PFSK-1 (cell line): ENCODE measurements around the gene RNF220.

Experiments
- FOXP2 ChIP-seq: optimal IDR thresholded peaks from 2 replicates; pipeline ENCODE3; 2011; ENCODE audit warnings: borderline replicate concordance, control low read depth, inconsistent platforms; ENCODE audit not compliant: insufficient read depth; ENCODE audit errors: extremely low read length, extremely low read depth
- POLR2AphosphoS5 ChIP-seq: IDR thresholded peaks from 2 replicates; pipeline ENCODE4 v1.6.1; 2012; ENCODE audit warnings: low read depth, mild to moderate bottlenecking, control low read depth, low read length, moderate library complexity
- SIN3A ChIP-seq: IDR thresholded peaks from 2 replicates; pipeline ENCODE4 v1.6.1; 2012; ENCODE audit warnings: mild to moderate bottlenecking, low read length, moderate library complexity, borderline replicate concordance; ENCODE audit not compliant: insufficient read depth
- TAF1 ChIP-seq: IDR thresholded peaks from 2 replicates; pipeline ENCODE4 v1.6.1; 2012; ENCODE audit warnings: low read length, control low read depth, borderline replicate concordance; ENCODE audit not compliant: insufficient read depth
- TF ChIP-seq, protein P1 (sequence below), 2 experiments: IDR thresholded peaks; 2 replicates each; pipeline versions ENCODE4 v1.6.1 to v1.8.0; 2011 to 2012; ENCODE audit warnings: low read depth in 2 of 2, low read length in 2 of 2, control low read depth in 1 of 2, inconsistent platforms in 1 of 2, mild to moderate bottlenecking in 1 of 2, moderate library complexity in 1 of 2; ENCODE audit not compliant: insufficient read depth in 1 of 2

Gene RNF220

DNA sequence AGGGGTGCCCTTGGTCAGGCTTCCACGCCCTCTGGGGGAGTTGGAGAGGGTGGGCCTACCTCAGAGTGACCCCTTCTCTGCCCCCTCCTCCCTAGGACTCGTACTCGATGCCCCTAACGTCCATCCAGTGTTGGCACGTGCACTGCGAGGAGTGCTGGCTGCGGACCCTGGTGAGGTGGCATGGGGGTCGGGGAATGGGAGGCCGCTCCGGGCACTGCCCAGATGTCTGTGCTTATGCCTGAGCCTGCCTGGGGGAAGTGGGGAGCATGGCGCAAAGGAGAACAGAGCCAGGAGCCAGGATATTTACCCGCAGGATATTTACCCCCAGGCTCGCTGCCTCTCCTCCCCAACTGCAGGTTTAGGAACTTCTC lies 244.7 kb downstream of the RNF220 start:
- no peak for TF ChIP-seq POLR2AphosphoS5

DNA sequence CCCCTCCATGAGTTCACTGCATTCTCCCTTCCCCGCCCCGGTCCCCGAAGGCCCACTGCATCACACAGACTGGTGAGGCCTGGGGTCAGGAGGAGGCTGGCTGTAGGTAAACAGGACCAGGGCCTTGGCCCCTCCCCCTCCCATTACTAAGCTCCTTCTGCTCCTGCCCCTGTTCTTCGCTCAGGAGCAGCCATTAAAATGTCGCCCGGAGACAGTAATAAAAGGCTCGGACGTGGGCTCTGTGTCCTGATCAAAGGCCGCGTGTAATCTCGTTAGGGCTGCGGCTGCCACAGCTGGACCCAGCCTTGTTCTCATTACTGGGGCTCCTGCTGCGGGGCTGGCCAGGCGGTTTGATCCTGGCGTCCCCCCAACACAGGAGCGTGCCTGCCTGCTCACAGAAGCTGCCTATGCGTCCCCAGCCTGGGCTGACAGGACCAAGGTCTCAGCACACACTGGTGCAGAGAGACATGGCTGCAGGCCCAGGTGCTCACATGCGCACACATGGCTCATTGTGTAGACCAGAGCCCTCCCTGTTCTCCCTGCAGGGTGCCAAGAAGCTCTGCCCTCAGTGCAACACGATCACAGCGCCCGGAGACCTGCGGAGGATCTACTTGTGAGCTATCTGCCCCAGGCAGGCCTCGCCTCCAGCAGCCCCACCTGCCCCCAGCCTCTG lies 245.2 kb downstream of the RNF220 start:
- TF ChIP-seq POLR2AphosphoS5 (no peak), TAF1 (no peak), SIN3A (no peak), FOXP2 (no peak)
- TF ChIP-seq, protein P1, sequence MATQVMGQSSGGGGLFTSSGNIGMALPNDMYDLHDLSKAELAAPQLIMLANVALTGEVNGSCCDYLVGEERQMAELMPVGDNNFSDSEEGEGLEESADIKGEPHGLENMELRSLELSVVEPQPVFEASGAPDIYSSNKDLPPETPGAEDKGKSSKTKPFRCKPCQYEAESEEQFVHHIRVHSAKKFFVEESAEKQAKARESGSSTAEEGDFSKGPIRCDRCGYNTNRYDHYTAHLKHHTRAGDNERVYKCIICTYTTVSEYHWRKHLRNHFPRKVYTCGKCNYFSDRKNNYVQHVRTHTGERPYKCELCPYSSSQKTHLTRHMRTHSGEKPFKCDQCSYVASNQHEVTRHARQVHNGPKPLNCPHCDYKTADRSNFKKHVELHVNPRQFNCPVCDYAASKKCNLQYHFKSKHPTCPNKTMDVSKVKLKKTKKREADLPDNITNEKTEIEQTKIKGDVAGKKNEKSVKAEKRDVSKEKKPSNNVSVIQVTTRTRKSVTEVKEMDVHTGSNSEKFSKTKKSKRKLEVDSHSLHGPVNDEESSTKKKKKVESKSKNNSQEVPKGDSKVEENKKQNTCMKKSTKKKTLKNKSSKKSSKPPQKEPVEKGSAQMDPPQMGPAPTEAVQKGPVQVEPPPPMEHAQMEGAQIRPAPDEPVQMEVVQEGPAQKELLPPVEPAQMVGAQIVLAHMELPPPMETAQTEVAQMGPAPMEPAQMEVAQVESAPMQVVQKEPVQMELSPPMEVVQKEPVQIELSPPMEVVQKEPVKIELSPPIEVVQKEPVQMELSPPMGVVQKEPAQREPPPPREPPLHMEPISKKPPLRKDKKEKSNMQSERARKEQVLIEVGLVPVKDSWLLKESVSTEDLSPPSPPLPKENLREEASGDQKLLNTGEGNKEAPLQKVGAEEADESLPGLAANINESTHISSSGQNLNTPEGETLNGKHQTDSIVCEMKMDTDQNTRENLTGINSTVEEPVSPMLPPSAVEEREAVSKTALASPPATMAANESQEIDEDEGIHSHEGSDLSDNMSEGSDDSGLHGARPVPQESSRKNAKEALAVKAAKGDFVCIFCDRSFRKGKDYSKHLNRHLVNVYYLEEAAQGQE (IDR thresholded peaks at IDR 0.05; ENCODE audit: insufficient read depth in 1 of 2, low read depth in 2 of 2, low read length in 2 of 2) = no peak

DNA sequence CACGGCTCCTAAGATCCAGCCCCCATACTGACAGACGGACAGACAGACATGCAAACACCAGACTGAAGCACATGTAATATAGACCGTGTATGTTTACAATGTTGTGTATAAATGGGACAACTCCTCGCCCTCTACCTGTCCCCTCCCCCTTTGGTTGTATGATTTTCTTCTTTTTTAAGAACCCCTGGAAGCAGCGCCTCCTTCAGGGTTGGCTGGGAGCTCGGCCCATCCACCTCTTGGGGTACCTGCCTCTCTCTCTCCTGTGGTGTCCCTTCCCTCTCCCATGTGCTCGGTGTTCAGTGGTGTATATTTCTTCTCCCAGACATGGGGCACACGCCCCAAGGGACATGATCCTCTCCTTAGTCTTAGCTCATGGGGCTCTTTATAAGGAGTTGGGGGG lies 246.0 kb downstream of the RNF220 start:
- TF ChIP-seq, protein P1 (IDR thresholded peaks at IDR 0.05; ENCODE audit: insufficient read depth in 1 of 2, low read depth in 2 of 2, low read length in 2 of 2) = no peak
- TF ChIP-seq POLR2AphosphoS5 (no peak), TAF1 (no peak), SIN3A (no peak), FOXP2 (no peak)

DNA sequence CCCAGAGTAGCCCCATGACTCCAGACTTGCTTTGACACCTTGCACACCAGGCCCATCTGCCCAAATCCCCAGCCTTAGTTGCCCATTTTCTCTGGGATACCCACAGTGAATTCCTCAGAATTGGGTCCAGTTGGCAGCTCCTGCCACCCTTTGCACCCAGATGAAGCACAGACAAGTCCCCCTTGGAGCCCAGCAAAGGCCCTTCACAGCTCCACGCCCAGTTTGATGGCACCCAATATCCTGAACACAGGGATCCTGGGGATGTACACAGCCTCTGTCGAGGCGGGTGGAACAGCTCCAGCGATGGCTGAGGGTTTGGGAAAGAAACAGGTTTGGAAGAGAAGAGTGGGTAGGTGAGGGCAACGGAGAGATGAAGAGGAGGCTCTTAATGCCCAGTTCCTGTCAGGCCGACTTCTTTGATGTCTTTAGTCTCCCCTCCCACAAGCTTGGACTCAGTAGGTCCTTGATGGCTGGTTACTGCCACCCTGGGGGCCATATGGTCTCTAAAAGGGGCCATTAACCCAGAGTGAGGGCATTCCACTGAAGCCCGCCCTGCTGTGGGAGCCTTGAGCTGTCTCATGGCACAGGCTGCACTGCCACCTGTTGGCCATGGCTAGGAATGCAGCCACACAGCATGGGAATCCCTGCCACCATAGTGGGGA lies 247.5 kb downstream of the RNF220 start:
- TF ChIP-seq POLR2AphosphoS5 = no peak
- peak; percentile 40 for TF ChIP-seq FOXP2

DNA sequence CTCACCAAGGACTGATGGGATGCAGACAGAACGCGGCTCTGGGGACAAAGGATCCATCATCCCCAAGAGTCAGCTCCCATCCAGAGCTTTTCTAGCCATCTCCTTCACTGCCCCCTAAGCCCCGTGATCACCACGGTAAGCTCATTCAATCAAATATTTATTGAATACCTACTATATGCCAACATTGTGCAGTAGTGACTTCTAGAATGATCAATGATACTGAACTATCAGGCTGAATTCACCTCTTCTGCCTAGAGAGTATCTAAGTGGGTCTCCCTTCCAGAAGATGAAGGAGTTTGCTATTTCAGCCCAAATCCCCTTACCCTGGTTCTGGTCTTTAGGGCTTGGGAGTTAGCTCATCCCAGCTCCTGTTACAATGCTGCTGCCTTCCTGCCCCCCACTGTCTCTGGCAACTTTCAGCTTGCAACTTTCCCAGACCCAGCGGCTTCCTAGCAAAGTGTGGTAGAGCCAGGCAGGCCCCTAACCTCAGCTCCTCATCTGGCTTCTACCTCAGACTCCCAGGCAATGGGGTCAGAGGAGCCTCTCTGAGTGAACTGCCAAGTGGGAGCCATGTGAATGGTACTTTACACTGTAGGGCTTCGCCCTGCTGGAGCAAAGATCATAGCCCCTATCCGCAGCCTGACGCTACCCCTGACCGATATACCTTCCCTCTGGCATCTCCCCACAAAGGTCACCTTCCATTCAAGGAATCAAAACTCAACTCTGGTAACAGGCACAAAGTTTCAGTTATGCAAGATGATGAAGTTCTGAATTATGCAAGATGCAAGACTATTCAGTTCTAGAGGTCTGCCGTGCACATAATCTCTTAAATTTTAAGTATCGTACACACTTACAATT lies 248.3 kb downstream of the RNF220 start:
- TF ChIP-seq POLR2AphosphoS5 = no peak
- TF ChIP-seq FOXP2 = no peak
- TF ChIP-seq TAF1 = no peak
- TF ChIP-seq, protein P1 (IDR thresholded peaks at IDR 0.05; ENCODE audit: insufficient read depth in 1 of 2, low read depth in 2 of 2, low read length in 2 of 2) = no peak
- no peak for TF ChIP-seq SIN3A

DNA sequence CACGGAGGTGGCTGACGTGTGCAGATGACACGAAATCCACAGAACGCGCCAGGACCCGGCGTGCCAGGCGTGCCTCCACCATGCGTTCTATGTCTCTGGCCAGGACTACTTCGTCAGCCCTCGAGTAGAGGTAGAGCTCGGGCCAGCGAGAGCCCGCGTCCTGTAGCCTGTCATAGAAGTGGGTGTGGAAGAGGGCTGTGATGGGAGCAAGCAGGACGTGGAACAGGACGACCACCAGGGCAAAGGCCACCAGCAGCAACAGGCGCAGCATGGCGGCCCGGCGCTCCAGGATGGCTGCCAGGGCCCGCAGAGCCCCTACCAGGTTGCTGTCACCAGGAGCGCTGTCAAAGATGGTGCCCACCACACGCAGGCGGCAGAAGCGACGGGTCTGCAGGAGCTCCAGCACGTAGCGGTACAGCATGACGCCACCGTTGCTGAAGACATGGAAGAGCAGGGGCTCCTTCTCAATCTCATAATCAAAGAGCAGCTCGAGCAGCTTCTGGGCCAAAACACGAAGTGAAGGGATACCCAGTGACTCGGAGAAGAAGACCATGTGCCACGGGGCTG lies 249.6 kb downstream of the RNF220 start:
- no peak for TF ChIP-seq POLR2AphosphoS5
- TF ChIP-seq, protein P1 (IDR thresholded peaks at IDR 0.05; ENCODE audit: insufficient read depth in 1 of 2, low read depth in 2 of 2, low read length in 2 of 2) = no peak
- TF ChIP-seq FOXP2 = no peak
- TF ChIP-seq TAF1 = no peak
- no peak for TF ChIP-seq SIN3A
